OCI-LY3 (cell line): ENCODE data around the gene KEAP1.

ENCODE experiments used
- H2AFZ ChIP-seq: fragments of 200-600, 300-600 bp; shearing (Covaris generic); 2 replicates; pipeline ENCODE4 v1.6.0; 2014; ENCODE audit warnings: antibody characterized with exemption, low read depth, low read length
- H3K27ac ChIP-seq: fragments of 200-600, 300-600 bp; sonication (generic); 2 replicates; pipeline ENCODE4 v1.5.1; 2014; ENCODE audit warnings: mild to moderate bottlenecking, low read length, moderate library complexity, mixed read lengths
- H3K27me3 ChIP-seq: fragments of 200-600, 300-600 bp; sonication (generic); 2 replicates; pipeline ENCODE4 v1.6.1; 2014; ENCODE audit warnings: low read depth, low read length, mixed read lengths
- H3K36me3 ChIP-seq: fragments of 200-600, 300-600 bp; sonication (generic); replicated peaks from 2 replicates; pipeline ENCODE3; 2014; ENCODE audit warnings: low read depth, low read length, mixed read lengths
- H3K4me1 ChIP-seq: fragments of 300-600, 200-600 bp; sonication (generic); 2 replicates; pipeline ENCODE4 v1.6.1; 2014; ENCODE audit warnings: low read length, mixed read lengths
- H3K4me2 ChIP-seq: fragments of 200-600, 300-600 bp; sonication (generic); 2 replicates; pipeline ENCODE4 v1.6.1; 2014; ENCODE audit warnings: low read length, mixed read lengths
- H3K4me3 ChIP-seq: fragments of 300-600, 200-600 bp; sonication (generic); 2 replicates; pipeline ENCODE4 v1.5.1; 2014; ENCODE audit warnings: antibody characterized with exemption, mild to moderate bottlenecking, low read length, moderate library complexity
- H3K79me2 ChIP-seq: fragments of 300-600, 200-600 bp; shearing (Covaris generic); 2 replicates; pipeline ENCODE4 v1.6.1; 2014; ENCODE audit warnings: mild to moderate bottlenecking, low read length, mixed read lengths
- H3K9ac ChIP-seq: fragments of 300-600, 200-600 bp; shearing (Covaris generic); 2 replicates; pipeline ENCODE4 v1.6.0; 2014; ENCODE audit warnings: mild to moderate bottlenecking, low read length, moderate library complexity
- H3K9me3 ChIP-seq: fragments of 200-600, 300-600 bp; shearing (Covaris generic); 2 replicates; pipeline ENCODE4 v1.6.1; 2014; ENCODE audit warnings: low read length, mixed read lengths; ENCODE audit not compliant: insufficient read depth
- H4K20me1 ChIP-seq: fragments of 200-600, 300-600 bp; sonication (generic); 2 replicates; pipeline ENCODE4 v1.6.1; 2016; ENCODE audit warnings: low read length, mixed read lengths; ENCODE audit not compliant: insufficient read depth
- CTCF ChIP-seq: fragments of 200-600, 300-600 bp; sonication (generic); IDR thresholded peaks from 2 replicates; pipeline ENCODE4 v1.5.1; 2014; ENCODE audit warnings: antibody characterized with exemption, low read length, low read depth
- EZH2phosphoT487 ChIP-seq: fragments of 200-600 bp; shearing (Covaris generic); IDR thresholded peaks from 2 replicates; pipeline ENCODE4 v1.6.1; 2018; ENCODE audit warnings: antibody characterized with exemption, mixed run types, low read depth

KEAP1 gene

GRCh38 chr19:10449037-10449436 is 54.1 kb downstream of the KEAP1 start:
- Histone ChIP-seq H3K27ac (no peak overlapping the region), H3K36me3 (no peaks in the 10 kb centered on the region), H3K9me3 (no peaks in the 10 kb centered on the region), H3K79me2 (no peaks in the 10 kb centered on the region), H3K27me3 (peaks cover 8% of the 10 kb centered on the region; the same call in 1 of the 2 replicates), H3K4me3 (no peak overlapping the region), H3K4me2 (no peak overlapping the region), H3K9ac (no peak overlapping the region), H2AFZ (no peak overlapping the region), H3K4me1 (peaks cover 11% of the 10 kb centered on the region), H4K20me1 (no peaks in the 10 kb centered on the region)
- no peak for TF ChIP-seq EZH2phosphoT487
- no peak for TF ChIP-seq CTCF

- H3K36me3 ChIP-seq = no peaks in the 10 kb centered on the region
- H3K9ac ChIP-seq = no peak overlapping the region
- no peaks in the 10 kb centered on the region for H3K79me2 ChIP-seq
- no peaks in the 10 kb centered on the region for H3K9me3 ChIP-seq
- H3K4me3 ChIP-seq = no peak overlapping the region
- H3K27ac ChIP-seq = no peak overlapping the region
- no peak for TF ChIP-seq CTCF
- no peak for TF ChIP-seq EZH2phosphoT487
- peaks cover 6% of the 10 kb centered on the region; the same call in 1 of the 2 replicates for H3K27me3 ChIP-seq
- peaks cover 11% of the 10 kb centered on the region for H3K4me1 ChIP-seq
- no peak overlapping the region for H3K4me2 ChIP-seq
- H4K20me1 ChIP-seq = no peaks in the 10 kb centered on the region
- no peak overlapping the region for H2AFZ ChIP-seq
Measured at GRCh38 chr19:10442698-10443097, 60.5 kb downstream of the KEAP1 start.

- Histone ChIP-seq H3K4me2 (no peak overlapping the region), H4K20me1 (no peaks in the 10 kb centered on the region), H2AFZ (no peak overlapping the region), H3K4me1 (peaks cover 6% of the 10 kb centered on the region), H3K79me2 (no peaks in the 10 kb centered on the region), H3K27ac (no peak overlapping the region), H3K9me3 (no peaks in the 10 kb centered on the region), H3K4me3 (no peak overlapping the region), H3K9ac (no peak overlapping the region), H3K27me3 (no peaks in the 10 kb centered on the region), H3K36me3 (no peaks in the 10 kb centered on the region)
- TF ChIP-seq EZH2phosphoT487 (no peak), CTCF (no peak)
Measured at GRCh38 chr19:10439588-10439987, 63.6 kb downstream of the KEAP1 start.
